Activated T-cell treated with anti-CD3 and anti-CD28 coated beads, Interleukin-2, amount 50 U/mL, for 24 hours (primary cell): ENCODE measurements around the gene ZBTB16.

Experiments used
- DNase-seq: peaks from one replicate; pipeline ENCODE4 v3.0.0-alpha.2; 2020
- H3K27ac Mint-ChIP-seq: 2 replicates; pipeline ENCODE4 v1.8.0; 2020; ENCODE audit warnings: mild to moderate bottlenecking, mixed read lengths
- H3K27me3 Mint-ChIP-seq: 2 replicates; pipeline ENCODE4 v1.8.0; 2020; ENCODE audit warnings: mixed read lengths
- H3K36me3 Mint-ChIP-seq: 2 replicates; pipeline ENCODE4 v1.8.0; 2020; ENCODE audit warnings: low read depth, mixed read lengths
- H3K4me1 Mint-ChIP-seq: 2 replicates; pipeline ENCODE4 v1.8.0; 2020; ENCODE audit warnings: low read depth, mixed read lengths
- H3K4me3 Mint-ChIP-seq: 2 replicates; pipeline ENCODE4 v1.8.0; 2020; ENCODE audit warnings: mild to moderate bottlenecking, moderate library complexity, mixed read lengths
- H3K9me3 Mint-ChIP-seq: 2 replicates; pipeline ENCODE4 v1.8.0; 2020; ENCODE audit warnings: mixed read lengths

Gene ZBTB16, protein sequence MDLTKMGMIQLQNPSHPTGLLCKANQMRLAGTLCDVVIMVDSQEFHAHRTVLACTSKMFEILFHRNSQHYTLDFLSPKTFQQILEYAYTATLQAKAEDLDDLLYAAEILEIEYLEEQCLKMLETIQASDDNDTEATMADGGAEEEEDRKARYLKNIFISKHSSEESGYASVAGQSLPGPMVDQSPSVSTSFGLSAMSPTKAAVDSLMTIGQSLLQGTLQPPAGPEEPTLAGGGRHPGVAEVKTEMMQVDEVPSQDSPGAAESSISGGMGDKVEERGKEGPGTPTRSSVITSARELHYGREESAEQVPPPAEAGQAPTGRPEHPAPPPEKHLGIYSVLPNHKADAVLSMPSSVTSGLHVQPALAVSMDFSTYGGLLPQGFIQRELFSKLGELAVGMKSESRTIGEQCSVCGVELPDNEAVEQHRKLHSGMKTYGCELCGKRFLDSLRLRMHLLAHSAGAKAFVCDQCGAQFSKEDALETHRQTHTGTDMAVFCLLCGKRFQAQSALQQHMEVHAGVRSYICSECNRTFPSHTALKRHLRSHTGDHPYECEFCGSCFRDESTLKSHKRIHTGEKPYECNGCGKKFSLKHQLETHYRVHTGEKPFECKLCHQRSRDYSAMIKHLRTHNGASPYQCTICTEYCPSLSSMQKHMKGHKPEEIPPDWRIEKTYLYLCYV

DNA sequence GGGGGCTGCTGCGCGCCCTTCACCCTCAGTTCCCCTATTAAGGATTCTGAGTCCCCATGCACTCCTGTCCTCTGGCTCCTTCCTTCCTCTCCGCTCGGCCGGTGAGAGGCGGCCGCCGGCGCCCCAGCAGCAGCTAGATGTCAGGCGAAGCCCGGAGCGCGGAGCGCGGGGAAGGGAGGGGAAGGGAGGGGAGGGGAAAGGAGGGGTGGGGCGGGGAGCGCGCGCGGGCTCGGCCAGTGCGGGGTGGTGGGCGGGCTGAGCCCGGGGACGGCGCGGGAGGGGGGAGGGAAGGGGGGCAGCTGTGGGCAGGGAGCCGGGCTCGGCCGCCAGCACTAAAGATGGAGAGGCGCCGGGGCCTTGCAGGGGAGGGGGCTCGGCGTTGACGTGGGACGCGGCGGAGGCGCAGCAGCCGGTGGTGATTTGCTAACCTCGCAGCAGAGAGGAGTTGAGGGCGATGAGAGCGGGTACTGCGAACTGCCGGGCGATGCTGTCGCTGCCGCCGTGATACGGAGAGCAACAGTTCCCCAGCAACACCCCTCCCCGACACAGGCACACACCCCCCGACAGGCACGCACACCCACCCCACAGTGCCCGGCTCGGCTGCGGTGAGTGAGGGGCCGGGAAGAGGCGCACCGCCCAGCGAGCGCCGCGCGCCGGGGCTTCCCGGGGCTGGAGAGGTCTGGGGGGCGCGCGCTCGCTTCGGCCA lies at the start of gene ZBTB16:
Gene ZBTB16, plus strand, starts transcription at position 434 of the 706 bp plus-strand sequence. CDS start 3,590 bp downstream, outside the sequence.
- Mint-ChIP-seq H3K27me3 (peaks cover 52% of the 10 kb centered on the region), H3K27ac (peak within 1 kb of the TSS; percentile 59), H3K36me3 (no peaks in the 10 kb centered on the region), H3K4me3 (peak within 1 kb of the TSS; percentile 80), H3K4me1 (peaks cover 17% of the 10 kb centered on the region), H3K9me3 (no peaks in the 10 kb centered on the region)
- peak; percentile 65 for DNase-seq

DNA sequence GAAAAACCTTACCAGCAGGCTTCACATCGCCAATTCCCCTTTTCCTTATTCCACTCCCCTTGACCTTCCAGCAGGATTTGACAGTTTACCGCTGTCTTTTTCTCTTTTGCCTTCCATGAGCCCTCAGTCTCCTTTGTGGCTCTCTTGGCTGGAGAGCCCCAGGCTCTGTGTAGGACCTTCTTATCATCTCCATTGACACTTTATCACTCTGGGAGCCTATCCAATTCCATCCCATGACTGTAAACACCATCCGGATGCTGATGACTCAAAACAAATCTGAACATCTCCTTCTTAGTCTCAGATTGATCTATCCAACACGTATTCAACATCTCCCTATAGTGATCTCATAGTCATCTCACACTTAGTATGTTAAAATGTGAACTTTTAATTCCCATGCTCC lies 48.6 kb upstream of the ZBTB16 start:
- H3K27ac Mint-ChIP-seq, result no peak overlapping the region
- peaks cover 4% of the 10 kb centered on the region for H3K27me3 Mint-ChIP-seq
- no peak for DNase-seq
- H3K4me1 Mint-ChIP-seq, result no peaks in the 10 kb centered on the region
- H3K9me3 Mint-ChIP-seq, result no peaks in the 10 kb centered on the region
- H3K4me3 Mint-ChIP-seq, result no peak overlapping the region
- H3K36me3 Mint-ChIP-seq, result no peaks in the 10 kb centered on the region

DNA sequence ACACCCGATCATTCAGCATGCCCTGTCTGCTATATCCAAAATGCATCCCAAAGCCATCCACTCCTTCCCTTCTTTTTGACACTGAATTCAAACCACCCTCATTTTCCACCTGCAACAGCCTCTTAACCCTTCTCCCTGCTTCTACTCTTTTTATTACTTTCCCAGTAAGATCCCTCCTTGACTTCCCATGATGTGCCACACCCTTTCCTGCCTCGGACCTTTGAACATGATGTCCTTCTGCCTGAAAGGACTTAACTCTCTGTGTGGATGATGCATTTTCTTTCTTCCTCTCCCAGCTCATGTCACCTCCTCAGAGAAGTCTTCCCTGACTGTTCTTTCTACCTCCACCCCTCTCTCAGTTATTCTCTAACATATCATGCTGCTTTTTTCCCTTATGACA lies 48.1 kb upstream of the ZBTB16 start:
- H3K27ac Mint-ChIP-seq, result no peak overlapping the region

DNA sequence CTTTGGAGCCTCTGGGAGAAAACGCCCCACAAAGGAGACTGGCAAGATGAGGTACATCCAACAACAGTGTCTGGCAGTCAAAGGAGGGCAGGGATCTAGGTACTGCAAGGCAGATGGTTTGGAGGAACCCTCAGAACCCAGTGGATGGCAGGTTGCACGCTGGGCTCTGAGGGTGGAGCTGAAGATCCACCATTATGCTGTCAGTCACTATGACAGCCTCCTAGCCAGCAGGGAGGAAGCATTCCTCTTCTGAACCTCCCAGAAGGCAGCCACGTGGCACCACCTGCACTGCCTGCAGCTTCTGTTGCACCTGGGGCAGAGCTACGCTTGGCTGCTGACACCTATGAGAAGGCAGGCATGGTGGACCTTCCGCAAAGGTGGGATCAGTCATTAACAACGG lies 44.4 kb upstream of the ZBTB16 start:
- DNase-seq, result no peak
- H3K27ac Mint-ChIP-seq, result no peak overlapping the region
- H3K4me1 Mint-ChIP-seq, result no peaks in the 10 kb centered on the region
- H3K9me3 Mint-ChIP-seq, result no peaks in the 10 kb centered on the region
- H3K27me3 Mint-ChIP-seq, result peaks cover 4% of the 10 kb centered on the region
- no peak overlapping the region for H3K4me3 Mint-ChIP-seq
- no peaks in the 10 kb centered on the region for H3K36me3 Mint-ChIP-seq

More for the DNA sequence above, 48.1 kb upstream of the ZBTB16 start:
- H3K36me3 Mint-ChIP-seq, result no peaks in the 10 kb centered on the region
- H3K4me3 Mint-ChIP-seq, result no peak overlapping the region
- no peaks in the 10 kb centered on the region for H3K4me1 Mint-ChIP-seq
- H3K27me3 Mint-ChIP-seq, result peaks cover 4% of the 10 kb centered on the region
- H3K9me3 Mint-ChIP-seq, result no peaks in the 10 kb centered on the region
- DNase-seq, result no peak

DNA sequence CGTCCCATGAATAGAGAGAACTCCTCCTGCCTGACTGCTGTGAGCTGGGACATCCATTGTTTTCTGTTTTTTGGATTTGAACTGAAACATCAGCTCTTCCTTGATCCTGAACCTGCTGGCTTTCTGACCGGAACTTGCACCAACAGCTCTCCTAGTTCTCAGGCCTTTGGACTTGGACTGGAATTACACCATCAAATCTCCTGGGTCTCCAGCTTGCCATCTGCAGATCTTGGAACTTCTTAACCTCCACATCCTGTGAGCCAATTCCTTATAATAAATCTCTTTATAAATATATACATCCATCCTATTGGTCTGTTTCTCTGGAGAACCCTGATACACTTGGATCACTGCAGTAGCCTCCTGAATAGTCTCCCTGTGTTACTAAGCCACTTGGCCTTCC lies 42.5 kb upstream of the ZBTB16 start:
- H3K4me3 Mint-ChIP-seq, result no peak overlapping the region
- no peak overlapping the region for H3K27ac Mint-ChIP-seq
- peaks cover 3% of the 10 kb centered on the region for H3K27me3 Mint-ChIP-seq
- H3K9me3 Mint-ChIP-seq, result no peaks in the 10 kb centered on the region
- no peaks in the 10 kb centered on the region for H3K36me3 Mint-ChIP-seq
- DNase-seq, result no peak
- H3K4me1 Mint-ChIP-seq, result no peaks in the 10 kb centered on the region

DNA sequence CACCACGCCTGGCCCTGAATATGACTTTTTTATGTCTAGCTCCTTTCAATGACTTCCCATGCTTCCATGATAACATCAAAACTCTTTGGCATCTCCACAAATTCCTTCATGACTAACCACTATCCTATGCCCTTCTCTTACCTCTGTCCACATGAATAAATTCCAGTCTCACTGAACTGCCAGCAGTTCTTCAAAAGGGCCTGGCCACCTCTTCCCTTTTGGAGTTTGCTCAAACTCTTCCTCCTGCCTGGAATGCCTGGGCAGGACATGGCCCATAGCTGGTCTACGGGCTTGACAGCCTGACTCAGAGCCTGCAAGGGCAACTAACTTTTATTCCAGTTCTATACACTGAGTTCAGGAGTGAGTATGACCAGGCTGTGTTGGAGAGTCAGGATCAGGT lies 41.8 kb upstream of the ZBTB16 start:
- Mint-ChIP-seq H3K36me3 (no peaks in the 10 kb centered on the region), H3K27ac (no peak overlapping the region), H3K4me1 (no peaks in the 10 kb centered on the region), H3K4me3 (no peak overlapping the region), H3K9me3 (no peaks in the 10 kb centered on the region), H3K27me3 (no peaks in the 10 kb centered on the region)
- DNase-seq, result no peak

DNA sequence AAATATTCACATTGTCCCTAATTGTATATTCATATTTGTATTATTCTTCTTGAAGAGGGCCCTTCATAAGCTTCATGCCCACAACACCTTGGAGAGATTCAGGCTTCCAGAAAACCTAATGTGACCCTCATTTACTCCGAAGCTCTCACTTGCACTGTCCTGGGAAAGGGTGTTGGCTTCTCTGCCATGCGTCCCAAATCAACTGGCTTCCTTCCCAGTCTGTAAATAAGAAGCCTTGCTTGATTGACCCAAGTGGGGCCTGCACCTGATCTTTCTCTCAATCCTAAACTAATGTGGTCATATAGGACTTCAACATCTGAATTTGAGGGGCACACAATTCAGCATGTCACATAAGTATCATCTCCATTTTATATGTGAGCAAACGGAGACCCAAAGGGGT lies 40.5 kb upstream of the ZBTB16 start:
- H3K9me3 Mint-ChIP-seq, result no peaks in the 10 kb centered on the region
- no peaks in the 10 kb centered on the region for H3K4me1 Mint-ChIP-seq

DNA sequence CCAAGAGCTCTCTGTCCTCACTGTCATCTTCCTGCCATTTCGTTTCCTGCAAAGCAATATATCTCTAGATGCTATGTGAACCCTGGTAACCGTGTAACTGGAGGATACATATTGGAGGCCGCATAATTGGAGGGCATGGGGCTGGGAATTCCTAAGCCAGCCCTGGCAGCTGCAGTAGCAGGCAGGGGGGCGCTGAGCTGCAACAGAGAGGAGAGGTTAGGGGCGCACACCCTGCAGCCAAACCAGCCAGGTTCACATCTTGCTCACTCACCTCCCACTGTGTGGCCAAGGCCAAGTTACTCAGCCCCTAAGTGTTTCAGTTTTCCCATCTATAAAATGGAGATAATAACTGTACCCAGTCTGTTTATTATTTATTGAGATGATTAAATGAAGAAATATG lies 39.9 kb upstream of the ZBTB16 start:
- no peaks in the 10 kb centered on the region for H3K9me3 Mint-ChIP-seq
- no peaks in the 10 kb centered on the region for H3K4me1 Mint-ChIP-seq
- H3K36me3 Mint-ChIP-seq, result no peaks in the 10 kb centered on the region
- H3K27me3 Mint-ChIP-seq, result no peaks in the 10 kb centered on the region
- no peak for DNase-seq
- H3K4me3 Mint-ChIP-seq, result no peak overlapping the region
- H3K27ac Mint-ChIP-seq, result no peak overlapping the region

More for the DNA sequence above, 40.5 kb upstream of the ZBTB16 start:
- H3K27ac Mint-ChIP-seq, result no peak overlapping the region
- H3K27me3 Mint-ChIP-seq, result no peaks in the 10 kb centered on the region
- H3K36me3 Mint-ChIP-seq, result no peaks in the 10 kb centered on the region
- DNase-seq, result no peak
- H3K4me3 Mint-ChIP-seq, result no peak overlapping the region

DNA sequence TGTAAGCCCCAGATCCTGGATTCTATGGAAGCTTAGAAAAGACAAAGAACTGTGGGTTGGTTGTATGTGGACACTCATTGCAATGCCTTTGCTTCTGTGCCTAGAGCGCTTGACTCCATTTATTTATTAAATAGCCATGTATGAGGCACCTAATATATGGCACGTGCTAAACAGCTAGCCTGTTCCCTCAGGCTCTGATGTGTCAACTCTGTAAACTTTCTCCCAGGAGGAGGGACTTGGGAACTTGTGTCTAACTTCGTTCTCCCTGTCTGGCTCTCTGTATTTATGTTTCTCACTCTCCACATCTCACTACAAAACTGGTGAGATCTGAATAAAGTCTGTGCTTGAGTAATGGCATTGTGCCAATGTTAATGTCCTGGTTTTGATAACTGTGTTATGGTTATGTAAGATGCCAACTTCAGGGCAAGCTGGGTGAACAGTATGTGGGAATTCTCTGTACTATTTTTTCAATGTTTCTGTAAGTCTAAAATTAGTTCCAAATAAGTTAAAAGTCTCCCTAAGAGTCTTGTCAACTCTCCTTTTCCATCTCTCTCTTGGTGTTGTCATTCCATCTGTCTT lies 34.1 kb upstream of the ZBTB16 start:
- Mint-ChIP-seq H3K4me1 (peaks cover 6% of the 10 kb centered on the region), H3K27ac (no peak overlapping the region), H3K9me3 (no peaks in the 10 kb centered on the region), H3K4me3 (no peak overlapping the region), H3K27me3 (no peaks in the 10 kb centered on the region), H3K36me3 (no peaks in the 10 kb centered on the region)
- no peak for DNase-seq

DNA sequence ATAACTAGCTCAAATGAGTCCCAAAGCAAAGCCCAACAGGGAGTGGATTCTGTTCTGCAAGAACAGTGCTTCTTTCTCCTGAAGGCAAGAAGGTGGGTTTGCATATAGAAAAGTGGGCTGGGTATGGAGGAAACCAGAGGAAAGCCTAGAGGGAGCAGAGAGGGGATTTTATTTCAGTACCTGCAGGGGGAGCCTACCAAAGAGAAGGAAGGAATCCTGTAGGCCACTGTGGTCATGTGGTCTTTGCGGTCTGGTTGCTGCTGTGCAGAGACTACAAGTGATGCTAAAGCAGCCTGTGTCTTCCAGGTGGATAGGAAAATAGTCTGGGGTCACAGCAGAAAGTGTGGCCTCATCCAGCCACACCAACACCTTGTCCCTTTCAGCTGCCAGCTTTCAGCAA lies 33.2 kb upstream of the ZBTB16 start:
- Mint-ChIP-seq H3K4me1 (peaks cover 6% of the 10 kb centered on the region), H3K36me3 (no peaks in the 10 kb centered on the region), H3K27ac (no peak overlapping the region), H3K9me3 (no peaks in the 10 kb centered on the region), H3K4me3 (no peak overlapping the region), H3K27me3 (no peaks in the 10 kb centered on the region)
- DNase-seq, result no peak

DNA sequence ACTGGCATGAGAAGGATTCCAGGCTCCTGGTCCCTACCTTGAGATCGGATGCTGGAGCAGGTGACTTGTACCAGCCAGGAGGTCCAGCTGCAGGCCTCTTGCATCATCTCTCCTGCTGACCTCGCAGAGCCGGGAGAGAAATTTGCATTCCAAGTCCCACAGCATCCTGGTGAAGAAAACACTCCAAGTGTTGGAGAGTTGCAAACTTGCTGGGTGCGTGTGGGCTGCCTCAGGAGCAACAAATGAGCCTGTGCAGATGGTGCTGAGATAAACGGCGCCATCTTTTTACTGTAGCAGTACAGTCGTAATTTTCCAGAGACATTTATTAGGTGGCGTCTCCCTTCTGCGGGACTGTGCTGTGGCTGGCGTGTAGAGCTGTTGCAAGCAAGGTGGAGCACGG lies 32.1 kb upstream of the ZBTB16 start:
- DNase-seq, result no peak
- no peaks in the 10 kb centered on the region for H3K36me3 Mint-ChIP-seq
- H3K27me3 Mint-ChIP-seq, result no peaks in the 10 kb centered on the region
- H3K4me3 Mint-ChIP-seq, result no peak overlapping the region
- H3K27ac Mint-ChIP-seq, result no peak overlapping the region
- H3K4me1 Mint-ChIP-seq, result peaks cover 6% of the 10 kb centered on the region
- no peaks in the 10 kb centered on the region for H3K9me3 Mint-ChIP-seq

DNA sequence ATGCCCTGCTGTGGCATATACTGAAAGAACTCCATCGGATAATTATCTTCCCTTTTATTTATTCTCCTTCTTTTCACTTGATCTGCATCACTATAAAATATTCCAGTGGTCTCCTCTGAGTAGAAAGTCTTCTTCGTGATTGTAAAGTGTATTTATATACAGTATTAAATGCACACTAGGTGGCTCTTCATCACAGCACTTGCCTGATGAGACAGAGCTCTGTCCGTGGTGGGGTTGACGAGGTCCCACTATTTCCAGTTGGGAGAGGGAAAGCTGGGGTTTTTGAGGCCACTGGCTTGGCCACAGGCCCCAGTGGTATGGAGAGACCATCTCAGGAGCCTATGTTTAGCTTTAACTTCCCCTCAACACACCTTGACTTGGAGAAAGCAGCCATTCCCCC lies 31.6 kb upstream of the ZBTB16 start:
- Mint-ChIP-seq H3K36me3 (no peaks in the 10 kb centered on the region), H3K9me3 (no peaks in the 10 kb centered on the region), H3K4me3 (no peak overlapping the region), H3K27ac (no peak overlapping the region), H3K4me1 (peaks cover 6% of the 10 kb centered on the region), H3K27me3 (no peaks in the 10 kb centered on the region)
- DNase-seq, result no peak

DNA sequence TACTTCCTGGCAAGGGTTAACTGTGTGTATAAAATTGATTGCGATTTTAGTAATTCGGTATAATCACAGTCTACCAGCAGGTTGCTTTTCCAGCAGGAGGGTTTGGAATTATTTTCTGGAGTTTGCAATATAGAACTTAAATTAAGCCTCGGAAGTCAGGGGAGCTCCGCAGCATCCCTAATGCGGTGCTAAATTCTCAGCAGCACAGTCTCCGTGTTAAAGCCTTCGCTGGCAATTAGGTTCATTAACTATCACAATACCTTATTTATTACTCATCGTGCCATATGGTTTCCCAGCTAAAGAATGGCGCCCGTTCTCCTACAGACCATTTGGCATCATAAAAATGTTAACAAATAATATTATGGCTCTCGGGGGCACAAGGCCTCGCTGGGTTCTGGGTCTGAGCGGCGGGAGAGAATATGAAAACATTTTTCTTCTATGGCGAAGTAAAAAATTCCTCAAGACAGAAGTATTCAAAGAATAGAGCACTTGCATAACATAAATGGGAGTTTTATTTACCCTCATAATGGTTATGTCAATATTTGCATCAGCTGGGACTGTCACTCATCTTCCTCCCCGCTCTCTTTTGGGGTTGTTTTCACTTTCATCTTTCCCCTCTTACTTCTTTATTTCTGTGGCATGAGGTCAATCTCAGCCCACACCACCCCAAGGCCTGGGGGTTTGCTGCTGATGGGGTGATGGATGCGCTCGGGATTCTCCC lies 28.1 kb upstream of the ZBTB16 start:
- Mint-ChIP-seq H3K4me1 (peaks cover 4% of the 10 kb centered on the region), H3K9me3 (no peaks in the 10 kb centered on the region), H3K4me3 (no peak overlapping the region), H3K27ac (no peak overlapping the region), H3K36me3 (no peaks in the 10 kb centered on the region), H3K27me3 (peaks cover 6% of the 10 kb centered on the region)
- DNase-seq, result no peak

DNA sequence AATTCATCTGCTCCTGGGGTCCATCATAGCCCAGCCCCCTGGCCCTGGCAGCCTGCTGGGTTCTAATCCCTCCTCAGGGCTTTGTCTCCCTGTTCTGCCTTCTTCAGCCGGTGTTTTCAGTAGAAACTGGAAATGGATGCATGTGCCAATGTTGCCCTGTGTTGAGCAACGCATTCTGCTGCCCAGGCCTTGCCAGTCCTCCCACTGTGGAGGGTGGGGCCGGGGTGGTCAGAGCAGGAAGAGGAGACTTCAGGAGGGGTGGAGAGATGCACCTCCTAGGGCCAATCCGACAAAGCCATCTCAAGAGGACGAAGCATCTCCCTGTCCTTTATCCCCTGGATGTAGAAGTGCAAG lies 27.6 kb upstream of the ZBTB16 start:
- Mint-ChIP-seq H3K36me3 (no peaks in the 10 kb centered on the region), H3K4me1 (peaks cover 2% of the 10 kb centered on the region), H3K27ac (no peak overlapping the region), H3K27me3 (peaks cover 6% of the 10 kb centered on the region), H3K9me3 (no peaks in the 10 kb centered on the region), H3K4me3 (no peak overlapping the region)
- no peak for DNase-seq
